IPS-18a (cell line): Measurements from ENCODE around the gene GABRR2.
"Not testable (repeated sequence)": the region's sequence is repeated elsewhere in the genome, so short reads cannot be mapped to it uniquely, and the experiment has no call there.

Experiments
- H3K27ac ChIP-seq: one replicate; pipeline ENCODE4 v1.5.1; 2013; ENCODE audit warnings: low read length
- H3K27me3 ChIP-seq: one replicate; pipeline ENCODE4 v1.6.1; 2013; ENCODE audit warnings: mild to moderate bottlenecking, low read length; ENCODE audit not compliant: control insufficient read depth, insufficient read depth
- H3K36me3 ChIP-seq: one replicate; pipeline ENCODE4 v1.6.1; 2013; ENCODE audit warnings: low read depth, low read length; ENCODE audit not compliant: control insufficient read depth
- H3K4me1 ChIP-seq: one replicate; pipeline ENCODE4 v1.6.1; 2013; ENCODE audit warnings: low read depth, low read length; ENCODE audit not compliant: control insufficient read depth
- H3K4me3 ChIP-seq: one replicate; pipeline ENCODE4 v1.5.1; 2013; ENCODE audit warnings: low read length
- H3K9ac ChIP-seq: one replicate; pipeline ENCODE4 v1.6.1; 2013; ENCODE audit warnings: mild to moderate bottlenecking, low read length, moderate library complexity
- H3K9me3 ChIP-seq: one replicate; pipeline ENCODE4 v1.6.1; 2013; ENCODE audit warnings: low read depth, low read length; ENCODE audit not compliant: control insufficient read depth

Gene GABRR2

DNA sequence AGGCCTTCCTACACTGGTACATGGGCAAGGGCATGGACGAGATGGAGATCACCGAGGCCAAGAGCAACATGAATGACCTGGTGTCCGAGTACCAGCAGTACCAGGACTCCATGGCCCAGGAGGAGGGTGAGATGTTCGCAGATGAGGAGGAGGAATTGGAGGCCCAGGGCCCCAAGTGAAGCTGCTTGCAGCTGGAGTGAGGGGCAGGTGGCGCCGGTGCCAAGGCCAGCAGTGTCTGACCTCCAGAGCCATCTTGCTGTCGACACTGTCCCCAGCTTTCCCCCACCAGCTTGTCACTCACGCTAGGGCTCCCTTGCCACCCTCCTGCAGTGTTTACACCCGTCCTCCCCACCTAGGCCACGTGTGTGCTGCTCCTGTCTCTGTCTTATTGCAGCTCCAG, 12.2 kb downstream of the GABRR2 start:
- Histone ChIP-seq H3K4me1 (peaks cover 4% of the 10 kb centered on the region), H3K4me3 (no peak overlapping the region), H3K9me3 (no peaks in the 10 kb centered on the region), H3K27ac (no peak overlapping the region), H3K27me3 (no peaks in the 10 kb centered on the region), H3K36me3 (no peaks in the 10 kb centered on the region), H3K9ac (no peak overlapping the region)

DNA sequence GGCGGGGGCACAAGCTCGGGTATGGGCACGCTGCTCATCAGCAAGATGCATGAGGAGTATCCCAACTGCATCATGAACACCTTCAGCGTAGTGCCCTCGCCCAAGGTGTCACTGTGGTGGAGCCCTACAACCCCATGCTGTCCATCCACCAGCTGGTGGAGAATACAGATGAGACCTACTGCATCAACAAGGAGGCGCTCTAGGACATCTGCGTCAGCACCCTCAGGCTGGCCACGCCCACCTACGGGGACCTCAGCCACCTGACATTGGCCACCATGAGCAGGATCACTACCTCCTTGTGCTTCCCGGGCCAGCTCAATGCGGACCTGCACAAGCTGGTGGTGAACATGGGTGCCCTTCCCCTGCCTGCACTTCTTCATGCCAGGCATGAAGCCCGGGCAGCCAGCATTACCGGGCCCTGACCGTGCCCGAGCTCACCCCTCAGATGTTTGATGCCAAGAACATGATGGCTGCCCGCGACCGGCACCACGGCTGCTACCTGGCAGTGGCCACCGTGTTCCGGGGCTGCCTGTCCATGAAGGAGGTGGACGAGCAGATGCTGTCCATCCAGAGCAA, 12.8 kb downstream of the GABRR2 start:
- no peaks in the 10 kb centered on the region for H3K36me3 ChIP-seq
- no peak overlapping the region for H3K27ac ChIP-seq
- H3K9ac ChIP-seq = no peak overlapping the region
- no peak overlapping the region for H3K4me3 ChIP-seq
- H3K9me3 ChIP-seq = no peaks in the 10 kb centered on the region
- peaks cover 4% of the 10 kb centered on the region for H3K4me1 ChIP-seq
- no peaks in the 10 kb centered on the region for H3K27me3 ChIP-seq

DNA sequence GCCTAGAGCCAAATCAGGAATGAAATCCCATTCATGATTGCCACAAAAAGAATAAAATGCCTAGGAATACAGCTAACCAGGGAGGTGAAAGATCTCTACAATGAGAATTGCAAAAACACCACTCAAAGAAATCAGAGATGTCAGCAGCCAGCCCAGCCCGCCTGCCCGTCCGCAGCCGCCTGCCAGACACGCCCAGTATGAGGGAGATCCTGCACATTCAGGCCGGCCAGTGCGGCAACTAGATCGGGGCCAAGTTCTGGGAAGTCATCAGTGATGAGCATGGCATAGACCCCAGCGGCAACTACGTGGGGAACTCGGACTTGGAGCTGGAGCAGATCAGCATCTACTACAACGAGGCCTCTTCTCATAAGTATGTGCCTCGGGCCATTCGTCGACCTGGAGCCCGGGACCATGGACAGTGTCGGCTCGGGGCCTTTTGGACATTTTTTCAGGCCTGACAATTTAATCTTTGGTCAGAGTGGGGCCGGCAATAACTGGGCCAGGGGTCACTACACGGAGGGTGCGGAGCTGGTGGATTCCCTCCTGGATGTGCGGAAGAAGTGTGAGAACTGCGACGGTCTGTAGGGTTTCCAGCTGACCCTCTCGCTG, 13.4 kb downstream of the GABRR2 start:
- no peaks in the 10 kb centered on the region for H3K27me3 ChIP-seq
- no peak overlapping the region for H3K4me3 ChIP-seq
- H3K9ac ChIP-seq = no peak overlapping the region
- H3K4me1 ChIP-seq = peaks cover 4% of the 10 kb centered on the region
- H3K27ac ChIP-seq = no peak overlapping the region
- no peaks in the 10 kb centered on the region for H3K9me3 ChIP-seq
- H3K36me3 ChIP-seq = no peaks in the 10 kb centered on the region

DNA sequence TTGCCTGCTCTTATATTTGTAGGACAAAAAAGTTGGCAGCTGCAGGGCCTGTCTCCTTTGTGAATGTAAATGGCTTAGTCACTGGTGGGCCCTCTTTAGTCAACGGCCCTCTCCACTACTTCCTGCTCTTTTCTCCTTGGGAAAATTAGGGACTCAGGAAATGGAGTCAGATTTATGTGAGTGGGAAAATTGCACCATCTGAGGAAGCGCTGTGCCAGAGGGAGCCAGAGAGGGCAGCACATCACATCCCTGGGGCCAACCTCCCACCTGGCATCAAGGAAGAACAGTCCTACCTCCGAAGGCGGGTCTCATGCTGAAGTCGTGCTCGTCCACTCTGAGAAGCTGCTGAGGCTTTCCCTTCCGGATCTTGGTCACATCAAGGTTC, 15.6 kb downstream of the GABRR2 start:
- H3K36me3 ChIP-seq = no peaks in the 10 kb centered on the region
- H3K9me3 ChIP-seq = no peaks in the 10 kb centered on the region
- no peak overlapping the region for H3K9ac ChIP-seq
- H3K27me3 ChIP-seq = no peaks in the 10 kb centered on the region
- H3K27ac ChIP-seq = no peak overlapping the region
- no peak overlapping the region for H3K4me3 ChIP-seq
- peaks cover 4% of the 10 kb centered on the region for H3K4me1 ChIP-seq

DNA sequence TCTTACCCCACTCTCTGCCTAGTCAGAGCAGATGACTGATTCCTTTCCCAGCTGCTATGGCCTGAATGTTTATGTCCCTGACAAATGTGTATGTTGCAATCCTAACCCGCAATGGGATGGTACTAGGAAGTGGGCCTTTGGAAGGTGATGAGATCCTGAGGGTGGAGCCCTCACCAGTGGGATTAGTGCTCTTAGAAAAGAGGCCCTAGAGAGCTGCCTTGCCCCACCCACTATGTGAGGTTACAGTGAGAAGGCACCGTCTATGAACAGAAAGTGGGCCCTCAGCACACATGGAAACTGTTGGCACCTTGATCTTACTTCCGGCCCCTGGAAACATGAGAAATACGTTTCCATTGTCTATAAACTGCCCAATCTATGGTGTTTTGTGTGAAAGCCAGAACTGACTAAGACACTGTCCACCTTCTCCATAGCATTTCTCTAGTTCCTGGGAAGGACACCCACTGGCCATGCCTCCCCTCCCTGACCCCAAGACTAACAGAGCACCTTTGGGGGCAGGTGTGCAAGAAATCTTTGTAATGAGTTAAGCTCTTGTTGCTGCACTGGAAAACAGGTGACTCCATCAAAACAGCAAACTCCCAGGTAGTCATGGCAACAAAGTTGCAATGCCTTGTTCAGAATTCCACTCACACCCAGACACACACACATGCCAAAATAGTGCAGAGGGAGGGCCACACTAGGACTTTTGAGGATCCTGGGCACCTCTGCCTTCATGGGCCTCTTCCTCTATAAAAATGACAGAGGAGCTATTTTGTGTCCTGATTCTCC, 16.2 kb downstream of the GABRR2 start:
- H3K4me1 ChIP-seq = peaks cover 4% of the 10 kb centered on the region
- H3K27ac ChIP-seq = no peak overlapping the region
- H3K36me3 ChIP-seq = no peaks in the 10 kb centered on the region
- no peaks in the 10 kb centered on the region for H3K9me3 ChIP-seq
- H3K27me3 ChIP-seq = no peaks in the 10 kb centered on the region
- no peak overlapping the region for H3K4me3 ChIP-seq
- no peak overlapping the region for H3K9ac ChIP-seq

DNA sequence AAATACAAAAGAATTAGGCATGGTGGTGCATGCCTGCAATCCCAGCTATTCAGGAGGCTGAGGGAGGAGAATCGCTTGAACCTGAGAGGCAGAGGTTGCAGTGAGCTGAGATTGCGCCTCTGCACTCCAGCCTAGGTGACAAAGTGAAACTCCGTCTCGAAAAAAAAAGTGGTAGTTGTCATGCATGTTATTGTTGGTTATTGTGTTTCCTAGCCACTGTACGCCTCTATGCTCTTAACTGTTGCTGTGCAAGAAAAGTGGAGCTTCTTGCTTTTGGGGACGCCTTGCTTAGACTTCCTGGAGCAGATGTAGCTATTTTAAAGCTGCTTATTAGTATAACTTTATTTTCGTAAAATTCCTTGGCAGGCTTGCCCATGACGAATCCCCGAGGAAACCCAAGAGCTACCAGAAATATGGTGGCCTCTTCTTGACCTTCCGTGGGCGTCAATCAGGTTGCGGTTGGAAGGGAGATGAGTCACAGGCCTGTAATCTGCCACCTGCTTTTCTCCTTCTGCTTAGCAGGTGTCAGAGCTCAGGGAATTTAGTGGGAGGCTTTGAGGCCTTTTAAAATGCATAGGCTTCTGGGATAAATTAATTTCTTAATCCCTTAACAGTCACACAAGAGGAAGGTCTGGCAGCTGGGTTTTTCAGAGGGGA, 17.3 kb downstream of the GABRR2 start:
- no peak overlapping the region for H3K4me3 ChIP-seq
- no peaks in the 10 kb centered on the region for H3K27me3 ChIP-seq
- H3K9me3 ChIP-seq = no peaks in the 10 kb centered on the region
- H3K4me1 ChIP-seq = peaks cover 4% of the 10 kb centered on the region
- no peak overlapping the region for H3K9ac ChIP-seq
- no peaks in the 10 kb centered on the region for H3K36me3 ChIP-seq
- H3K27ac ChIP-seq = no peak overlapping the region

DNA sequence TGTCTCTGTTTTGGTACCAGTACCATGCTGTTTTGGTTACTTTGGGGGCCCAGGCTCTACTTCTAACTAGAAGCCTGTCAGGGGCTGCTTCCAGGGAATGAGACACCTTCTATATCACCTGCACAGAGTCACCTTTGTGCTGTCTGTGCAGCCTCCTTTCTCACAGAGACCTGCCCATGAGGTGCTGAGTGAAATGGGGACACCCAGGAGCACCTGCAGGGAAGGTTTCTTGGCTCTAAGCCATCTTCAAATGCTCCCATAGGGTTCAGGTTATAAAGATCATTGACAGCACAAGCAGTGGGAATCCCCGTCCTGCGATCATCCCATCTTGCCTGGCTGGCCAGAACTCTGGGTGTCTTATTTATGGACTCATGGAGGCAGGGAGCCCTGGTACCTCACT, 19.1 kb downstream of the GABRR2 start:
- Histone ChIP-seq H3K4me3 (no peak overlapping the region), H3K4me1 (peaks cover 4% of the 10 kb centered on the region), H3K27me3 (no peaks in the 10 kb centered on the region), H3K27ac (no peak overlapping the region), H3K36me3 (no peaks in the 10 kb centered on the region), H3K9ac (no peak overlapping the region), H3K9me3 (no peaks in the 10 kb centered on the region)

DNA sequence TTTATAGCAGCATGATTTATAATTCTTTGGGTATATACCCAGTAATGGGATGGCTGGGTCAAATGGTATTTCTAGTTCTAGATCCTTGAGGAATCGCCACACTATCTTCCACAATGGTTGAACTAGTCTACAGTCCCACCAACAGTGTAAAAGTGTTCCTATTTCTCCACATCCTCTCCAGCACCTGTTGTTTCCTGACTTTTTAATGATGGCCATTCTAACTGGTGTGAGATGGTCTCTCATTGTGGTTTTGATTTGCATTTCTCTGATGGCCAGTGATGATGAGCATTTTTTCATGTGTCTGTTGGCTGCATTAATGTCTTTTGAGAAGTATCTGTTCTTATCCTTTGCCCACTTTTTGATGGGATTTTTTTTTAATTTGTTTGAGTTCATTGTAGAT, 20.0 kb downstream of the GABRR2 start:
- H3K4me1 ChIP-seq, H3K4me3 ChIP-seq, H3K27ac ChIP-seq, H3K36me3 ChIP-seq, H3K27me3 ChIP-seq, H3K9me3 ChIP-seq, H3K9ac ChIP-seq: not testable (repeated sequence)

DNA sequence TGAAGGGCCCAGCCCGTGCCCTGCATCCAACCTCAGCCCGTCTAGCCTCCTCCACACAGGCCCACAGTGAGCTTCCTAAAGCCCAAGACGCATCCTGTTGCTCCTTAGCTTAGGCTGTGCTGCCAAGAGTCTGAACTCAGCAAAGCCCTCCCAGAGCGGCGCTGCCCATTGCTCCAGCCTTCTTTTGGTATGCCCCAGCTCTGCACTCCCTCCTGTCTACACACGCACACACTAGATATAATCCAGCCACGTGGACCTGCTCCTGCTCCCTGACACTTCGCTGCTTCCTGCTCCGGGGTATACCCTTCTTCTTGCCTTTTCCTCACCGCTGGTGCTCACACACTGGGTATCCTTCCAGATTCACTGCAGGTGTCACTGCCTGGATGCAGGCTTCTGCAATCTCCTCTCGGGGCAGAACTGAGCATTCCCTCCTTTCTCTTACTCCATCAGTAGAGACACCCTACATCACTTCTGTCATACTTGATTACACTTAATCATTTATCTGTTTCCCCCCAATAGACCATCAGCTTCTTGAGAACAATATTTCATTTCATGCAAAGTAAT, 23.8 kb downstream of the GABRR2 start:
- Histone ChIP-seq H3K27me3 (no peaks in the 10 kb centered on the region), H3K4me3 (no peak overlapping the region), H3K9me3 (no peaks in the 10 kb centered on the region), H3K27ac (no peak overlapping the region), H3K9ac (no peak overlapping the region), H3K4me1 (no peaks in the 10 kb centered on the region), H3K36me3 (no peaks in the 10 kb centered on the region)

DNA sequence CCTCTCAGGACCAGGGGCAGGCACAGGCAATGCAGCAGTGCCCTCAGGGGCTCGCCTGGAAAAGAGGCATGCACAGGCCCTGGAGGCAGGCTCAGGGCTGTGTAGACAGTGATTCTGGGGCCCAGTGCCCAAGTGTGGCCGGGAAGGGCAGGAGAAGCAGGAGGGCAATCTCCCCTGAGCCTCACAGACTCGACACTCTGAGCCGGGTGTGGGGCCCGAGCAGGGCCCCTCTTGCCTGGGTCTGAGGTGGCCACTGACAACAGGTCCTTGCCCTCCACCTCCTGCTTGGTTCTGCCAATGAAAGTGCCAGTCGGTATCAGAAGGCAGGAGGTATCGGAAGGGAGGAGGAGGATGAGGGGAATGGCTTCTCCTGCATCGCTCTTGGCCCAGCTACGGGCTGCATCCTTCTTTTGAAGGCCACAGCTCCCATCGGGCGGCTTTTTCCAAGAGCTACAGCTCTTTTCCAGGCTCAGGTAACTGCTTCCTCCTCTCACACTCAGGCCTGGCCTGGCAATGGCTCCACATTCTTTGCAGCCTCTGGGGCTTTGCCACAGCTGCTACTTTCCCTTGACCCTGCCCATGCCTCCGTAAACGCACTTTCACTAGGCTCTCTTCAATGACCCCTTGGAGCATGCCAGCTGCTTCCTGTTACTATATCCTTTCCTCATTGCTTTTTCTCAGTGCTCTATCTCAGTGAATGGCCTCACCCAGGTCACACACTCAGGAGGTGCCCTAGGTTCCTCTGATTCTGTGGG, 24.5 kb downstream of the GABRR2 start:
- Histone ChIP-seq H3K27me3 (no peaks in the 10 kb centered on the region), H3K9me3 (no peaks in the 10 kb centered on the region), H3K4me3 (no peak overlapping the region), H3K4me1 (no peaks in the 10 kb centered on the region), H3K36me3 (no peaks in the 10 kb centered on the region), H3K9ac (no peak overlapping the region), H3K27ac (no peak overlapping the region)

DNA sequence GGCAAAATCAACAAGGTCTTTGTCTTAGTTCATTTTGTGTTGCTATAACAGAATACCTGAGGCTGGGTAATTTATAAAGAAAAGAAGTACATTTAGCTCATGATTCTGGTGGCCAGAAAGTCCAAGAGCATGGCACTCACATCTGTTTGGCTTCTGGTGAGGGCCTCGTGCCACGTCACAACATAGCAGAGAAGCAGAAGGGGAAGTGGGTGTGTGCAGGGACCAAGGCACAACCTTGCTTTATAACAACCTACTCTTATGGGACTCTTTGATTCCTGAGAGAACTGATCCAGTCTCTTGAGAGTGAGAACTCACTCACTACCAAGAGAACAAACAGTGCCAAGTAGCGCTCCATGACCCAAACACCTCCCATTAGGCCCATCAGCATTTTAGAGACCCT, 25.4 kb downstream of the GABRR2 start:
- Histone ChIP-seq H3K9ac (no peak overlapping the region), H3K27me3 (no peaks in the 10 kb centered on the region), H3K36me3 (no peaks in the 10 kb centered on the region), H3K4me1 (no peaks in the 10 kb centered on the region), H3K27ac (no peak overlapping the region), H3K9me3 (no peaks in the 10 kb centered on the region), H3K4me3 (no peak overlapping the region)
